Hepatocyte (in vitro differentiated cells): ENCODE data around the gene MRPL41.

Source experiments
- EZH2 ChIP-seq: fragments of 200-600 bp; sonication (generic); IDR thresholded peaks from 2 replicates; pipeline ENCODE4 v1.6.1; 2016; ENCODE audit warnings: antibody characterized with exemption, mild to moderate bottlenecking, borderline replicate concordance
- EZH2phosphoT487 ChIP-seq: fragments of 200-600 bp; sonication (generic); IDR thresholded peaks from one replicate; pipeline ENCODE4 v1.6.1; 2018; ENCODE audit warnings: antibody characterized with exemption, mild to moderate bottlenecking, low read depth, moderate library complexity; ENCODE audit not compliant: unreplicated experiment, severe bottlenecking
- TF ChIP-seq, protein P1 (sequence below): fragments of 200-600 bp; sonication (generic); IDR thresholded peaks from 2 replicates; pipeline ENCODE4 v1.5.1; 2016; ENCODE audit warnings: antibody characterized with exemption, mild to moderate bottlenecking; ENCODE audit not compliant: poor library complexity

DNA sequence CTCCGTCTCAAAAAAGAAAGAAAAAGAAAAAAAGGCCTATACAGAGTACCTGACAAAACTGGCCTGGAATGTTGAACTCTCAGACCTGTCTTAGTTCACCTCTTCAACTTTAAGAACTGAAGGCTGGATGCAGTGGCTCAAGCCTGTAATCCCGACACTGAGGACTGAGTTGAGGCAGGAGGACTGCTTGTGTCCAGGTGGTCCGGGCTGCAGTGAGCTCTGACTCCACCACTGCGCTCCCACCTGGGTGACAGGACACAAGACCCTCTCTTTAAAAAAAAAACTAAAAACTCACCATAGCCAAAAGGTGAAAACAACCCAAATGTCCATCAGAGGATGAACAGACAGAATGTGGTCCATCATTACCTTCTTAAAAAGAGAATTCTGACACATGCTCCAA, 6.4 kb downstream of the MRPL41 start:
- TF ChIP-seq, protein P1, sequence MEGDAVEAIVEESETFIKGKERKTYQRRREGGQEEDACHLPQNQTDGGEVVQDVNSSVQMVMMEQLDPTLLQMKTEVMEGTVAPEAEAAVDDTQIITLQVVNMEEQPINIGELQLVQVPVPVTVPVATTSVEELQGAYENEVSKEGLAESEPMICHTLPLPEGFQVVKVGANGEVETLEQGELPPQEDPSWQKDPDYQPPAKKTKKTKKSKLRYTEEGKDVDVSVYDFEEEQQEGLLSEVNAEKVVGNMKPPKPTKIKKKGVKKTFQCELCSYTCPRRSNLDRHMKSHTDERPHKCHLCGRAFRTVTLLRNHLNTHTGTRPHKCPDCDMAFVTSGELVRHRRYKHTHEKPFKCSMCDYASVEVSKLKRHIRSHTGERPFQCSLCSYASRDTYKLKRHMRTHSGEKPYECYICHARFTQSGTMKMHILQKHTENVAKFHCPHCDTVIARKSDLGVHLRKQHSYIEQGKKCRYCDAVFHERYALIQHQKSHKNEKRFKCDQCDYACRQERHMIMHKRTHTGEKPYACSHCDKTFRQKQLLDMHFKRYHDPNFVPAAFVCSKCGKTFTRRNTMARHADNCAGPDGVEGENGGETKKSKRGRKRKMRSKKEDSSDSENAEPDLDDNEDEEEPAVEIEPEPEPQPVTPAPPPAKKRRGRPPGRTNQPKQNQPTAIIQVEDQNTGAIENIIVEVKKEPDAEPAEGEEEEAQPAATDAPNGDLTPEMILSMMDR: no peak
- no peak for TF ChIP-seq EZH2
- no peak for TF ChIP-seq EZH2phosphoT487
